ENCODE results near the gene AKT3.

DNA sequence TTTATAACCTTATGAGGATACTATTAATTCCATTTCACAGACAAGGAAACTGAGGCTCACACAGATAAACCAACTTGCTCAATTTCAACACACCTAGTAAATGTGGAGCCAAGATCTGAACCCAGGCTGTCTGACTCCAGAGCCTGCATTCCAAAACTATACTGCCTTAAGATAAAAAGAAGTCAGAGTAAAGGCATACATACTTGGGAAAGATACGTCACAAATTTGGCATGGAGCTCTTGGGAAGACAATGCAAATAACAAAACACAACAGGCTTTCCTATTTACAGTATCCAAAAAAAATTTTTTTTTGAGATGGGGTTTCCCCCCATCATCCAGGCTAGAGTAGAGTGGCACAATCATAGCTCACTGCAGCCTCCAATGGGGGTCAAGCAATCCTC, 5.9 kb downstream of the AKT3 start:
- TF ChIP-seq, protein P1, sequence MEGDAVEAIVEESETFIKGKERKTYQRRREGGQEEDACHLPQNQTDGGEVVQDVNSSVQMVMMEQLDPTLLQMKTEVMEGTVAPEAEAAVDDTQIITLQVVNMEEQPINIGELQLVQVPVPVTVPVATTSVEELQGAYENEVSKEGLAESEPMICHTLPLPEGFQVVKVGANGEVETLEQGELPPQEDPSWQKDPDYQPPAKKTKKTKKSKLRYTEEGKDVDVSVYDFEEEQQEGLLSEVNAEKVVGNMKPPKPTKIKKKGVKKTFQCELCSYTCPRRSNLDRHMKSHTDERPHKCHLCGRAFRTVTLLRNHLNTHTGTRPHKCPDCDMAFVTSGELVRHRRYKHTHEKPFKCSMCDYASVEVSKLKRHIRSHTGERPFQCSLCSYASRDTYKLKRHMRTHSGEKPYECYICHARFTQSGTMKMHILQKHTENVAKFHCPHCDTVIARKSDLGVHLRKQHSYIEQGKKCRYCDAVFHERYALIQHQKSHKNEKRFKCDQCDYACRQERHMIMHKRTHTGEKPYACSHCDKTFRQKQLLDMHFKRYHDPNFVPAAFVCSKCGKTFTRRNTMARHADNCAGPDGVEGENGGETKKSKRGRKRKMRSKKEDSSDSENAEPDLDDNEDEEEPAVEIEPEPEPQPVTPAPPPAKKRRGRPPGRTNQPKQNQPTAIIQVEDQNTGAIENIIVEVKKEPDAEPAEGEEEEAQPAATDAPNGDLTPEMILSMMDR (conservative IDR thresholded peaks at IDR 0.05; ENCODE audit: low read depth, low read length) = no peak
- TF ChIP-seq EZH2phosphoT487 (IDR thresholded peaks at IDR 0.05; ENCODE audit: borderline replicate concordance, low read length) (no peak), EZH2 (IDR thresholded peaks at IDR 0.05; ENCODE audit: low read length, unreplicated experiment) (no peak)
